Liver (tissue), 9 donors: ENCODE data around the gene ETS2. TPM values are rescaled to one million over a fixed set of nuclear protein-coding genes. Genes with fewer than 3 reads are reported as not detected.
A peak's percentile ranks its signal among the peaks of the same experiment; 100 is the strongest.

Experiments
- DNase-seq: peaks from one replicate; pipeline ENCODE4 v3.0.0-alpha.2; 2017; ENCODE audit warnings: low spot score
- H3K27ac ChIP-seq, 2 donors: one replicate each; pipeline ENCODE4 v1.7.0; 2013; ENCODE audit warnings: inconsistent platforms in 2 of 2, low read length in 2 of 2, control low read depth in 1 of 2, low read depth in 1 of 2, mild to moderate bottlenecking in 1 of 2
- H3K27me3 ChIP-seq, 4 donors: one replicate each; pipeline versions ENCODE4 v1.6.1 to v1.7.0; 2013; ENCODE audit warnings: low read length in 3 of 4, inconsistent platforms in 1 of 4, mild to moderate bottlenecking in 1 of 4, moderate library complexity in 1 of 4; ENCODE audit not compliant: control insufficient read depth in 4 of 4, insufficient read depth in 4 of 4
- H3K36me3 ChIP-seq, 4 donors: one replicate each; pipeline versions ENCODE4 v1.6.1 to v1.7.0; 2013; ENCODE audit warnings: low read length in 3 of 4, mild to moderate bottlenecking in 3 of 4, low read depth in 1 of 4, moderate library complexity in 1 of 4; ENCODE audit not compliant: control insufficient read depth in 4 of 4, insufficient read depth in 3 of 4
- H3K4me1 ChIP-seq, 4 donors: one replicate each; pipeline versions ENCODE4 v1.6.1 to v1.7.0; 2013; ENCODE audit warnings: low read length in 3 of 4, mild to moderate bottlenecking in 3 of 4, moderate library complexity in 1 of 4; ENCODE audit not compliant: control insufficient read depth in 4 of 4, insufficient read depth in 4 of 4
- H3K4me3 ChIP-seq, 3 donors: one replicate each; pipeline versions ENCODE4 v1.6.1 to v1.7.0; 2013; ENCODE audit warnings: low read length in 3 of 3, control low read depth in 1 of 3, low read depth in 1 of 3, mild to moderate bottlenecking in 1 of 3
- H3K9ac ChIP-seq, 2 donors: one replicate each; pipeline ENCODE4 v1.7.0; 2013; ENCODE audit warnings: low read length in 2 of 2, mild to moderate bottlenecking in 2 of 2, moderate library complexity in 2 of 2, control low read depth in 1 of 2, low read depth in 1 of 2
- H3K9me3 ChIP-seq, 4 donors: one replicate each; pipeline versions ENCODE4 v1.6.1 to v1.7.0; 2013; ENCODE audit warnings: low read length in 3 of 4; ENCODE audit not compliant: control insufficient read depth in 4 of 4
- EGR1 ChIP-seq, 2 donors: IDR thresholded peaks; 2 replicates each; pipeline ENCODE4 v1.6.1; 2016 to 2018; ENCODE audit warnings: antibody characterized with exemption in 2 of 2, low read depth in 2 of 2
- FOXA1 ChIP-seq: IDR thresholded peaks from 2 replicates; pipeline ENCODE4 v1.6.1; 2016; ENCODE audit warnings: antibody characterized with exemption
- FOXA2 ChIP-seq: IDR thresholded peaks from 2 replicates; pipeline ENCODE4 v1.6.1; 2016; ENCODE audit warnings: antibody characterized with exemption
- GABPA ChIP-seq, 2 donors: IDR thresholded peaks in 1 of 2; conservative IDR thresholded peaks in 1 of 2; 2 replicates each; pipeline ENCODE4 v1.6.1; 2016; ENCODE audit warnings: antibody characterized with exemption in 2 of 2, mild to moderate bottlenecking in 1 of 2, moderate library complexity in 1 of 2
- HNF4A ChIP-seq, 2 donors: conservative IDR thresholded peaks; 2 replicates each; pipeline ENCODE4 v1.6.1; 2016; ENCODE audit warnings: antibody characterized with exemption in 2 of 2, mild to moderate bottlenecking in 2 of 2
- HNF4G ChIP-seq: IDR thresholded peaks from 2 replicates; pipeline ENCODE4 v1.6.1; 2016; ENCODE audit warnings: antibody characterized with exemption
- JUND ChIP-seq, 2 donors: IDR thresholded peaks; 2 replicates each; pipeline ENCODE4 v1.6.1; 2016; ENCODE audit warnings: antibody characterized with exemption in 2 of 2
- NR2F2 ChIP-seq: IDR thresholded peaks from 2 replicates; pipeline ENCODE4 v1.6.1; 2016; ENCODE audit warnings: antibody characterized with exemption
- RAD21 ChIP-seq, 2 donors: IDR thresholded peaks; 2 replicates each; pipeline ENCODE4 v1.6.1; 2016; ENCODE audit warnings: antibody characterized with exemption in 2 of 2, mild to moderate bottlenecking in 2 of 2
- RXRA ChIP-seq, 2 donors: IDR thresholded peaks; 2 replicates each; pipeline ENCODE4 v1.6.1; 2017 to 2018; ENCODE audit warnings: antibody characterized with exemption in 2 of 2, mild to moderate bottlenecking in 1 of 2
- SP1 ChIP-seq: IDR thresholded peaks from 2 replicates; pipeline ENCODE4 v1.6.1; 2018; ENCODE audit warnings: antibody characterized with exemption, mild to moderate bottlenecking
- TAF1 ChIP-seq: conservative IDR thresholded peaks from 2 replicates; pipeline ENCODE4 v1.6.1; 2016; ENCODE audit warnings: antibody characterized with exemption, mild to moderate bottlenecking
- YY1 ChIP-seq: IDR thresholded peaks from 2 replicates; pipeline ENCODE4 v1.6.1; 2016; ENCODE audit warnings: antibody characterized with exemption, mild to moderate bottlenecking
- whole genome bisulfite sequencing: extraction: QIAGEN DNeasy Blood & Tissue Kit; methylation state at CpG from one replicate; pipeline ENCODE4 v1.1.7; 2013; 5-methylcytosine and 5-hydroxymethylcytosine counted together
- polyA plus RNA-seq, 2 donors: library from polyadenylated mRNA; stranded (reverse) in 1 of 2; unstranded in 1 of 2; fragments of 200-250 nt in 1 of 2; fragments of >200 nt in 1 of 2; fragmentation: Nextera tagmentation in 1 of 2; extraction: Ambion mirVana in 1 of 2; gene quantifications; one replicate each; pipeline versions ENCODE4 v1.2.1 to v1.2.3, GENCODE V29; 2013 to 2015
- total RNA-seq, 2 donors: library from RNA; depleted of rRNA; stranded (reverse); fragments of >200 nt; gene quantifications; one replicate each; pipeline ENCODE4 v1.2.3, GENCODE V29; 2014
- TF ChIP-seq, protein P1 (sequence below): IDR thresholded peaks from 2 replicates; pipeline ENCODE4 v1.6.1; 2016; ENCODE audit warnings: antibody characterized with exemption, mild to moderate bottlenecking
- TF ChIP-seq, protein P2 (sequence below): fragments of 150-350 bp; IDR thresholded peaks from 2 replicates; pipeline ENCODE4 v1.5.1; 2017; ENCODE audit warnings: improper control_type of control experiment, low read depth, low read length; ENCODE audit not compliant: missing input control
- TF ChIP-seq, protein P3 (sequence below): IDR thresholded peaks from 2 replicates; pipeline ENCODE4 v1.6.1; 2016; ENCODE audit warnings: antibody characterized with exemption
- TF ChIP-seq, protein P4 (sequence below): IDR thresholded peaks from 2 replicates; pipeline ENCODE4 v1.6.1; 2016; ENCODE audit warnings: antibody characterized with exemption
- TF ChIP-seq, protein P5 (sequence below): IDR thresholded peaks from 2 replicates; pipeline ENCODE4 v1.6.1; 2016; ENCODE audit warnings: antibody characterized with exemption
- donor health status: healthy.
- donor health status: healthy.
- donor health status: healthy.
- donor health status: healthy.
- donor health status: healthy.

The ETS2 gene
- total RNA-seq (10 to 100 TPM; 20.2 to 90.7 TPM), polyA plus RNA-seq (10 to 100 TPM; 40.8 to 42.8 TPM)

DNA sequence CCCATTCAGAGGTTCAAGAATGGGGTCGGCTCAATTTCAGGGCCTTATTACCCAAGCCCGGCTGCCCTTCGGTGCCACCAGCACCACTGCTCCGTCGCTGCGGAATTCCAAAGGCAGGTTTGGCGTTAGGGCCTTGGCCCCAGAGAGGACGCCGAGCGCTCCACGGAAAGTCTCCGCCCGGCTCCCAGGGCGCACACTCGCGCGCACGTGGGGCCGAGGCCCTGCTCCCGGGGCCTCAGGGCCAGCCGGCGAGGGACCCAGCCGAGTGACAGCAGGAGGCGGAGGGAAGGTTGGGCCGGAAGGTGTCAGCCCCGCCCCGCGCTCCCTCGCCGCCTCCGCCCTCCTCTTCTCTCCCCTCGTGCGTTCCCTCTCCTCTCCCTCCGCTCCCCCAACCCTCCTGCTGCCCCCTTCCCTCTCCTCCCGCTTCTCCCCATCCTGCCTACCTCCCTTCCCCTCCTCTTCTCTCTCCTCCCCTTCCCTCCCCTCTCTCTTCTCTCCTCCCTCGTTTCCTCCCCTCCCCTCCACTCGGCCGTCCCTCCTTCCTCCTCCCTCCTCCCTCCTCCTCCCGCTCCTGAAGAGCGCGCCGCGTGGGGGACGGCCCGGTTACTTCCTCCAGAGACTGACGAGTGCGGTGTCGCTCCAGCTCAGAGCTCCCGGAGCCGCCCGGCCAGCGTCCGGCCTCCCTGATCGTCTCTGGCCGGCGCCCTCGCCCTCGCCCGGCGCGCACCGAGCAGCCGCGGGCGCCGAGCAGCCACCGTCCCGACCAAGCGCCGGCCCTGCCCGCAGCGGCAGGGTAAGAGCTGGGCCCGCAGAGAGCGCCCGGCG is at the start of gene ETS2:
ETS2 (plus strand) TSS at position 602 of the 825 bp plus-strand sequence. CDS start 4,106 bp downstream, outside the sequence.
- WGBS: under 1% methylated on average over 76 of the region's 76 CpGs
- TF ChIP-seq, protein P1, sequence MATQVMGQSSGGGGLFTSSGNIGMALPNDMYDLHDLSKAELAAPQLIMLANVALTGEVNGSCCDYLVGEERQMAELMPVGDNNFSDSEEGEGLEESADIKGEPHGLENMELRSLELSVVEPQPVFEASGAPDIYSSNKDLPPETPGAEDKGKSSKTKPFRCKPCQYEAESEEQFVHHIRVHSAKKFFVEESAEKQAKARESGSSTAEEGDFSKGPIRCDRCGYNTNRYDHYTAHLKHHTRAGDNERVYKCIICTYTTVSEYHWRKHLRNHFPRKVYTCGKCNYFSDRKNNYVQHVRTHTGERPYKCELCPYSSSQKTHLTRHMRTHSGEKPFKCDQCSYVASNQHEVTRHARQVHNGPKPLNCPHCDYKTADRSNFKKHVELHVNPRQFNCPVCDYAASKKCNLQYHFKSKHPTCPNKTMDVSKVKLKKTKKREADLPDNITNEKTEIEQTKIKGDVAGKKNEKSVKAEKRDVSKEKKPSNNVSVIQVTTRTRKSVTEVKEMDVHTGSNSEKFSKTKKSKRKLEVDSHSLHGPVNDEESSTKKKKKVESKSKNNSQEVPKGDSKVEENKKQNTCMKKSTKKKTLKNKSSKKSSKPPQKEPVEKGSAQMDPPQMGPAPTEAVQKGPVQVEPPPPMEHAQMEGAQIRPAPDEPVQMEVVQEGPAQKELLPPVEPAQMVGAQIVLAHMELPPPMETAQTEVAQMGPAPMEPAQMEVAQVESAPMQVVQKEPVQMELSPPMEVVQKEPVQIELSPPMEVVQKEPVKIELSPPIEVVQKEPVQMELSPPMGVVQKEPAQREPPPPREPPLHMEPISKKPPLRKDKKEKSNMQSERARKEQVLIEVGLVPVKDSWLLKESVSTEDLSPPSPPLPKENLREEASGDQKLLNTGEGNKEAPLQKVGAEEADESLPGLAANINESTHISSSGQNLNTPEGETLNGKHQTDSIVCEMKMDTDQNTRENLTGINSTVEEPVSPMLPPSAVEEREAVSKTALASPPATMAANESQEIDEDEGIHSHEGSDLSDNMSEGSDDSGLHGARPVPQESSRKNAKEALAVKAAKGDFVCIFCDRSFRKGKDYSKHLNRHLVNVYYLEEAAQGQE: peak; percentile 88
- TF ChIP-seq GABPA (IDR thresholded peaks at IDR 0.05 in 1 of 2, conservative IDR thresholded peaks at IDR 0.05 in 1 of 2) (peak in 1 of 2 donors; percentile 66), FOXA2 (no peak), HNF4G (no peak), JUND (IDR thresholded peaks at IDR 0.05) (no peak), FOXA1 (peak; percentile 60), TAF1 (peak; percentile 99), YY1 (peak; percentile 66), EGR1 (IDR thresholded peaks at IDR 0.05; ENCODE audit: low read depth in 2 of 2) (peak in 1 of 2 donors; percentile 8), RXRA (IDR thresholded peaks at IDR 0.05) (peak; percentile 41 to 60), RAD21 (IDR thresholded peaks at IDR 0.05) (peak in 1 of 2 donors; percentile 0), HNF4A (conservative IDR thresholded peaks at IDR 0.05) (peak in 1 of 2 donors; percentile 24), SP1 (peak; percentile 57), NR2F2 (no peak)
- TF ChIP-seq, protein P2, sequence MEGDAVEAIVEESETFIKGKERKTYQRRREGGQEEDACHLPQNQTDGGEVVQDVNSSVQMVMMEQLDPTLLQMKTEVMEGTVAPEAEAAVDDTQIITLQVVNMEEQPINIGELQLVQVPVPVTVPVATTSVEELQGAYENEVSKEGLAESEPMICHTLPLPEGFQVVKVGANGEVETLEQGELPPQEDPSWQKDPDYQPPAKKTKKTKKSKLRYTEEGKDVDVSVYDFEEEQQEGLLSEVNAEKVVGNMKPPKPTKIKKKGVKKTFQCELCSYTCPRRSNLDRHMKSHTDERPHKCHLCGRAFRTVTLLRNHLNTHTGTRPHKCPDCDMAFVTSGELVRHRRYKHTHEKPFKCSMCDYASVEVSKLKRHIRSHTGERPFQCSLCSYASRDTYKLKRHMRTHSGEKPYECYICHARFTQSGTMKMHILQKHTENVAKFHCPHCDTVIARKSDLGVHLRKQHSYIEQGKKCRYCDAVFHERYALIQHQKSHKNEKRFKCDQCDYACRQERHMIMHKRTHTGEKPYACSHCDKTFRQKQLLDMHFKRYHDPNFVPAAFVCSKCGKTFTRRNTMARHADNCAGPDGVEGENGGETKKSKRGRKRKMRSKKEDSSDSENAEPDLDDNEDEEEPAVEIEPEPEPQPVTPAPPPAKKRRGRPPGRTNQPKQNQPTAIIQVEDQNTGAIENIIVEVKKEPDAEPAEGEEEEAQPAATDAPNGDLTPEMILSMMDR: no peak
- TF ChIP-seq, protein P3, sequence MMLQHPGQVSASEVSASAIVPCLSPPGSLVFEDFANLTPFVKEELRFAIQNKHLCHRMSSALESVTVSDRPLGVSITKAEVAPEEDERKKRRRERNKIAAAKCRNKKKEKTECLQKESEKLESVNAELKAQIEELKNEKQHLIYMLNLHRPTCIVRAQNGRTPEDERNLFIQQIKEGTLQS: no peak
- TF ChIP-seq, protein P4, sequence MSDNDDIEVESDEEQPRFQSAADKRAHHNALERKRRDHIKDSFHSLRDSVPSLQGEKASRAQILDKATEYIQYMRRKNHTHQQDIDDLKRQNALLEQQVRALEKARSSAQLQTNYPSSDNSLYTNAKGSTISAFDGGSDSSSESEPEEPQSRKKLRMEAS: peak; percentile 85
- TF ChIP-seq, protein P5, sequence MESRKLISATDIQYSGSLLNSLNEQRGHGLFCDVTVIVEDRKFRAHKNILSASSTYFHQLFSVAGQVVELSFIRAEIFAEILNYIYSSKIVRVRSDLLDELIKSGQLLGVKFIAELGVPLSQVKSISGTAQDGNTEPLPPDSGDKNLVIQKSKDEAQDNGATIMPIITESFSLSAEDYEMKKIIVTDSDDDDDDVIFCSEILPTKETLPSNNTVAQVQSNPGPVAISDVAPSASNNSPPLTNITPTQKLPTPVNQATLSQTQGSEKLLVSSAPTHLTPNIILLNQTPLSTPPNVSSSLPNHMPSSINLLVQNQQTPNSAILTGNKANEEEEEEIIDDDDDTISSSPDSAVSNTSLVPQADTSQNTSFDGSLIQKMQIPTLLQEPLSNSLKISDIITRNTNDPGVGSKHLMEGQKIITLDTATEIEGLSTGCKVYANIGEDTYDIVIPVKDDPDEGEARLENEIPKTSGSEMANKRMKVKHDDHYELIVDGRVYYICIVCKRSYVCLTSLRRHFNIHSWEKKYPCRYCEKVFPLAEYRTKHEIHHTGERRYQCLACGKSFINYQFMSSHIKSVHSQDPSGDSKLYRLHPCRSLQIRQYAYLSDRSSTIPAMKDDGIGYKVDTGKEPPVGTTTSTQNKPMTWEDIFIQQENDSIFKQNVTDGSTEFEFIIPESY: no peak
- Histone ChIP-seq H3K9ac (peak within 1 kb of the TSS; percentile 99 to 100), H3K4me1 (peaks cover 4 to 19% (median 7%) of the 10 kb centered on the region in 4 donors), H3K4me3 (peak within 1 kb of the TSS; percentile 75 to 93 (median 92)), H3K36me3 (peaks cover 0 to 12% (median 7%) of the 10 kb centered on the region in 4 donors), H3K27me3 (no peaks in the 10 kb centered on the region), H3K27ac (peak within 1 kb of the TSS; percentile 95 to 99), H3K9me3 (no peaks in the 10 kb centered on the region)
- peak; percentile 78 for DNase-seq
